ENCODE results near the gene TCP11L2.

DNA sequence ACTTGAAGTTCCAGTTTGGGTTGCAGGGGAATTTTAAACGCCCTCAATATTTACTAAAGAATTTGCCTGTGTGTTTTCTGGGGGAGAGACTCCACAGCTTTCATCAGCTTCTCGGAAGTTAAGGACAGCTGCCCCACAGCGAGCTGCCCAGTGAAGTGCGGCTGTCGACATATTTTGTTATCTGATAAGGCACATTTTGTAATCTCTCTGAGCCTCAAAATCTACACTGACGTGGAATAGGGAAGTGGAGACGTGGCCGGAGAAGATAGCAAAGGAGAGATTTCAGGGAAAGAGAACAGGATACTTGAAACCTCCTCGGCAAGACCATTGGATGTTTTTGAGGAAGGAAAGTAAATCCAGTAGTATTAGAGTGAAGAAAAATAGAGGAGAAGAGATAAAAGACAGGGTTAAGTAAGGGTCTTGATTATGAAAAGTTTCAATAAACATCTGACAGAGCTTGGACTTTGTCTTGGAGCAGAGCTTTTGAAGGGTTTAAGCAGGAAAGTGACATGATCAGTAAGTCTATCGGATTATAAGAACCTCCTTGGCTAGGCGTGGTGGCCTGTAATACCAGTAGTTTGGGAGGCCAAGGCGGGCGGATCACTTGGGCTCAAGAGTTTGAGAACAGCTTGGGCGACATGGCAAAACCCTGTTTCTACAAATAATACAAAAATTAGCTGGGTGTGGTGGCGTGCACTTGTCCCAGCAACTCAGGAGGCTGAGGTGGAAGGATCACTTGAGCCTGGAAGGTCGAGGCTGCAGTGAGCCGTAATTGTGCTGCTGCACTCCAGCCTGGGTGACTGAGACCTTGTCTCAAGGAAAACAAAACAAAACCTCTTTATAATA lies 56.1 kb downstream of the TCP11L2 start:
- TF ChIP-seq, protein P1, sequence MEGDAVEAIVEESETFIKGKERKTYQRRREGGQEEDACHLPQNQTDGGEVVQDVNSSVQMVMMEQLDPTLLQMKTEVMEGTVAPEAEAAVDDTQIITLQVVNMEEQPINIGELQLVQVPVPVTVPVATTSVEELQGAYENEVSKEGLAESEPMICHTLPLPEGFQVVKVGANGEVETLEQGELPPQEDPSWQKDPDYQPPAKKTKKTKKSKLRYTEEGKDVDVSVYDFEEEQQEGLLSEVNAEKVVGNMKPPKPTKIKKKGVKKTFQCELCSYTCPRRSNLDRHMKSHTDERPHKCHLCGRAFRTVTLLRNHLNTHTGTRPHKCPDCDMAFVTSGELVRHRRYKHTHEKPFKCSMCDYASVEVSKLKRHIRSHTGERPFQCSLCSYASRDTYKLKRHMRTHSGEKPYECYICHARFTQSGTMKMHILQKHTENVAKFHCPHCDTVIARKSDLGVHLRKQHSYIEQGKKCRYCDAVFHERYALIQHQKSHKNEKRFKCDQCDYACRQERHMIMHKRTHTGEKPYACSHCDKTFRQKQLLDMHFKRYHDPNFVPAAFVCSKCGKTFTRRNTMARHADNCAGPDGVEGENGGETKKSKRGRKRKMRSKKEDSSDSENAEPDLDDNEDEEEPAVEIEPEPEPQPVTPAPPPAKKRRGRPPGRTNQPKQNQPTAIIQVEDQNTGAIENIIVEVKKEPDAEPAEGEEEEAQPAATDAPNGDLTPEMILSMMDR (IDR thresholded peaks at IDR 0.05; ENCODE audit: low read depth, low read length, poor library complexity, severe bottlenecking), result no peak
- no peak for TF ChIP-seq EZH2phosphoT487 (IDR thresholded peaks at IDR 0.05; ENCODE audit: borderline replicate concordance, low read length)

All from DOHH2 (cell line).